NCI-H446 treated with DMSO at 0.1 percent for 48 hours (cell line): ENCODE results near the gene SNX9.
"Not testable (repeated sequence)": the region's sequence is repeated elsewhere in the genome, so short reads cannot be mapped to it uniquely, and the experiment has no call there.

Experiments
- DNase-seq: peaks from one replicate; lab custom pipeline; 2025; lab: John Stamatoyannopoulos, UW

The SNX9 gene

GRCh38 chr6:157887892-157888291, 64.8 kb downstream of the SNX9 start:
- DNase-seq, result no peak

DNA sequence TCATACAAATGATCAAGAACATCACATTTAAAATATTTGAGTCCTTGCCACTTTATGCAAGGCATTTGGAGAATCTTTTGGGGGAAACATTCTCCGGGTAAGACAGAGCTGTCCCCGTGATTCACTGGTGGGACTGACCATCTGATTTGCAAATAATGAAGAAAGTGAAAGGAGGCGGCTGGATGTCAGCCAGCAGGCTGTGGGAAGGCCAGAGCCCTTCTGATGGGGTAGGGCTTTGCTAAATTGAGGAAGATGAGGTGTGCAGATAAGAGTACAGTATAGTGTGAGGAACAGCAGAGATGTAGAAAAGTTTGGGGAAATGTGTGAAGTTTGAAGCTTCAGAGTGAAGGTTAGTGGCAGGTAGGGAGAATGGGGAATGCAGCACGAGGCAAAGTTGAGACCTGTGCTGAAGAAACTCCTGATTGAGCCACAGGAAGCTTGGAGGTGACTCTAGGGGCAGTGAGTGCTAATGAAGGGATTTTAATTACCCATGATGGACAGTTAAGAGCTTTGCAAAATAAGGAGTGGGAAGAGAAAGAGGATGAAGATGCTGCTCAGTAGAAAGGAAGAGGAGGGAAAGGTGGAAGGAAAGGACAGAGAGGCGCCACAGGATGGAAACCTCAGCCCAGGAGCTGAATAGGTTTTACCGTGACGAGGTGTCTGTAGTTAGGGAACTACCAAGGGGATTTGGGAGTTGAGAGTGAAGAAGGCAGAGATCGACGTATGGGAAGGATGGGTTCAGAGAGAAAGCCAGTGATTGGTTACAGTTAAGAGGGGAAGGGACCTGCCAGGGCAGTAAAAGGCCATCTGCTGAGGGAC, 68.7 kb downstream of the SNX9 start:
- DNase-seq, result no peak

GRCh38 chr6:157892363-157892877, 69.4 kb downstream of the SNX9 start:
- no peak for DNase-seq

DNA sequence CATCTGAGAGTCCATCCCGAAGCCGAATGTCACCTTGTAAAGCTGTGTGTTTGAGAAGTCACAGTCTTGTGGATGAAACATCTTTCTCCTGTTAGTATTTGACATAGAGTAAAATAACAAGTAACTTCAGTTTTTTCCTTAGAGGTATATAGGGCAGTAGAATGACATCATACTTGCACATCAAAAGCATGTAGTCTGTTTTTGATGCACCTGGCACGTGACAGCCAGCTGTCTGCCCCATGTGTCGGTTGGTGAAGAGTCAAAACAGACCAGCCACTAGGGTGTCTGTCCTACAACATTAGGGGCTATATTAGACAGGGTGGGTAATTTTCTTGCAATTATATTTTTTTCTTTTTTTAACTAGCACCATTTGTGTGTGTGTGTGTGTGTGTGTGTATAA, 70.2 kb downstream of the SNX9 start:
- DNase-seq, result no peak

- DNase-seq, result no peak
Measured at GRCh38 chr6:157895585-157895984, 72.5 kb downstream of the SNX9 start.

DNA sequence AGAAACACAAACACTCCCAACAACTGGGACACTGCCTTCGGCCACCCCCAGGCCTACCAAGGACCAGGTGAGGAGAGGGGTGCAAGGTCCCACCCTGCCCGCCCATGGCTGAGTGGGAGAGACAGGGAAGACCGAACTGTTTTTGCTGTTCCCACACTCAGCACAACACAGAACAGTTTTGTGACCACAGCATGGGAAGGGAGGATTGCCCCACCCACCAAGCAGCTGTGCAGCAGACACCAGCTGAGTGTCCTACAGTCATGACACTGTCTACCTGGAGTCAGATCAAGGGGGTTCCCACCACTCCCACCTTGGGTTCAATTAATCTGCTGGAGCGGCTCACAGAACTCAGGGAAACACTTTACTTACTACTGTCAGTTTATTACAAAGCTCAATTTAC, 73.9 kb downstream of the SNX9 start:
- no peak for DNase-seq

- no peak for DNase-seq
Measured at GRCh38 chr6:157898169-157898568, 75.1 kb downstream of the SNX9 start.

GRCh38 chr6:157898640-157899039, 75.6 kb downstream of the SNX9 start:
- no peak for DNase-seq

- DNase-seq, result not testable (repeated sequence)
Measured at GRCh38 chr6:157900262-157900661, 77.2 kb downstream of the SNX9 start.

- DNase-seq, result not testable (repeated sequence)
Measured at GRCh38 chr6:157900751-157901150, 77.7 kb downstream of the SNX9 start.

DNA sequence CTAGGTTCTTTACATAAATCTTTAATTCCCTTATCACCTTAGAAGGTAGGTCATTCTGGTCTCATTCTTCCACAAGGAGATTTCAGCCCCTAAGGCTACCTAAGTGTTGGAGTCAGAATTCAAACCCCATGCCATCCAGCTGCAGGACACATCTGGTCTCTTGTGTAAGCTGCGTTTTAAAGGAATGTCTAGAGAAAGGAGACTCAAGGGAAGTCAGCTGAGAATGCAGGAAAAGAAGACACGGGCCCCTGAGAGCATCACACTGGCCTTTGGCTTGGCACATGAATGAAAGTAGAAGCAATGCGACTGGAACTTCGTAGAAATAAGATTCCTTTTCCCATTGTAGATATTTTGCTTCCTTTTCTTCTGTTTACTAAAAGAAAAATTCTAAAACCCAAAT, 82.0 kb downstream of the SNX9 start:
- DNase-seq, result no peak

DNA sequence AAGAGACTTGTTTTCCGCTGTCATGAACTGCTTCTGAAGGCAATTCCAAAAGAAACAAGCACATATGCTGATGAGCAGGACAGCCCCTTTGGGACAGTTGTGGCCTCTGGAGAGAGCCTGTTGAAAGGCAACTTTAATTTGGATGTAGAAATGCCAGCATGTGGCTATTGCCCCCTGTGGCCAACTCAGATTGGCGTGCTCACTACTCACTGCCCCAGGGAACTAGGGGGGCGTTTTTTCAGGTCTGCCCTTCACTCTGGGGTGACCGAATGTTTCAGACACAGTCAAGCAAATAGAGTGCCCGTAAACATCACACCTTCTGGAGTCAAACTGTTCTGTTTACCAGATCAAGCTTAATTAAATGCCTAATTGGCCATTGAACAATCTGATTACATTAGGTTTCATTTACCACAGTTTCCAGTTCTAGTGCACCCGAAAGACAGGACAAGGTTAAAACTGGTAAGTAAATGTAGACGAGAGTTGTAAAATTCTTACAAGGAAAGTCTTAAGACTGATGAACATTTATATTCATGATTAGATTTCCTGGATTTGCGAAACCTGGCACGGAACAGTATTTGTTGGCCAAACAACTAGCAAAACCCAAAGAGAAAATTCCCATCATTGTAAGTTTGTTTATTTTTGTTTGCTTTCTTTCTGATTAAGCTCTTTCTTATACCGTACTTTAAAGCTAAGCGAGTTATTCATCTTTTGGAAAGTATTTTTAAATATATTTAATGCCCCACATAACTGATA, 82.7 kb downstream of the SNX9 start:
- DNase-seq, result no peak

GRCh38 chr6:157906537-157907061, 83.6 kb downstream of the SNX9 start:
- no peak for DNase-seq

DNA sequence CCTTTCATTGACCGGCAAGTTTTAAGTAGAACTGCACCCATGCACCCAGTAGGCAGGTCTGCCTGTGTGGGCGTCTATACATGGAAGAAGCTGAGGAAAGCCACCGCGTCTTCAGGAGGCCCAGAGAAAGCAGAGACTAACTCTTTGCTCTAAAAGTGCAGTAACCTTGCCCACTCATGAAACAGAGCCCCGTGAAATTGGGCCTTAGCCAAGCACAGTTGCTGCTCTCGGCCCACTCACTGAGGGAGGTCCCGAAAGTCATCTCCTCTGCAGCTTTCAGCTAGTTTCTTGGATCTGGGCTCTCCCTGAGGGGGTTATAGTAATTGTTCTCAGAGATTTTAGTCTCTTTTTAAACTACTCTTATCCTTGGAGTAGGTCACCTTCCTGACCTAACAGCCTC, 84.6 kb downstream of the SNX9 start:
- no peak for DNase-seq

GRCh38 chr6:157908369-157909281, 85.6 kb downstream of the SNX9 start:
- DNase-seq, result no peak

DNA sequence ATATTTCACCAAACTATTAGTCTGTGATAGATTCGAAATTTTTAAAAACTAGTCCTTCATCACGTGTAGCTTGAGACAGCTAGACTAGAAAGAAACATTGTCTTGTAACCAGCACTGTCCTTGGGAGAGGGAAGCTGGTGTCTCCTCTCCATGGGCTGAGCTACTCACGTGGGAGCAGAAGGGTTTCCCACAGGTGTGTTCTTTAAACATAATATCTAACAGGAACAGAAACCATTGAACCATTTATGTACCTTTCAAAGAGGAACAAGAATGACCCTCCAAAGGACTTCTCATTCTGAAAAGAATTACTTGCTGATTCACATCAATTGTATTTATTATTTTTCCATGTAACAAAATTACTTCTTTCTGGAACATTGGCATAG, 86.2 kb downstream of the SNX9 start:
- DNase-seq, result no peak

DNA sequence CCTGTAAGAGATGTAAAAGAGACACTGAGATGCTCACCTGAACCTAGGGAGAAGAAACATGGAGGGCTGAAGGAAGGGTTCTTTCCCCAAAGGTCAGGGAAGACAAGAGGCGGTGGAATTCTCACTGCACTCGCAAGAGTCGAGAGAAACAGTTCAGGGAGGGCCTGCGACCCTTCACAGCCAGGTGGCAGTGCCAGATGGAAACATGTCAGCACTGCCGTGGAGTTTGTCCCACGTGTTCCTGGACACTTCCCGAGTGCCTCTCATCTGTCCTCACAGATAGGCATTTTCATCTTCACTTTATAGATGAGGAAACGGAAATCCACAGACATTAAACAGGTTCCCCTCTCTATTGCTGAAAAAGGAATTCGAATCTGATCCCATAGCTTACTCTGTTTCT, 88.2 kb downstream of the SNX9 start:
- DNase-seq, result no peak

DNA sequence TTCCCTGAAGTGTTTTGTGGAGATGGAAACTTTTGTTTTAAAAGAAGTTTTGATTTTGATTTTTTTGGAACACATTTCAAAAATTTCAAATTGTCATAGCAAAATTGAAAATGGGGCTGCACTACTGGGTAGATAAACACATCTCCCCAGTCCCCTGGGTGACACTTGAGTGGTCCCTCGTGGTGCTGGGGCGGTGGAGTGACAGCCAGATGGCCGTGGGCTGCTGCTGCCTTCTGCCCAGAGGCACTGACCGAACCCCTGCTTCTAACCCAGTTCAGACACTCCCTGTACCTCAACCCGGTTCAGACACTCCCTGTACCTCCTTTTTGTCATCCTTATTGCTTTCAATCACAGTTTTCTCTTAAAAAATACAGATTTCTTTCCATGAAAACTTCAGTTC, 88.7 kb downstream of the SNX9 start:
- no peak for DNase-seq

DNA sequence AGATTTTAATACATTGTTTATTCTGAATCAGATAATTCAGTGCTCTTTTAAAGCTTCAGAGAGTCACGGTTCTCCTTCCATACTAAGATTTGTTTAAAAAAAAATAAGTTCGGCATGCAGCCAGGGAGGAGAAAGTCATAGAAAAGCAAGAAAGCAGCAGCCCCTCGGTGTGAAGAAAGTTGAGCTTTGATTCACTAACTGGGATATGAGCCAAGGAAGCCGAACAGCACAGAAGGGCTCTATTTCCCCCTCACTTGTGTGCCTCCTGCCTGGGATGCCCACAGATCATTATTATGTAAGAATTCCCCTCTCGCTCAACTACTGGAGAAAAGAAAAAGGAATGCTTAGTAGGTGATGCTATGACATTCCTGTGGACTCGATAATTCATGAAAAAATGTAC, 89.3 kb downstream of the SNX9 start:
- peak; percentile 32 for DNase-seq

- DNase-seq, result no peak
Measured at GRCh38 chr6:157921685-157922367, 98.8 kb downstream of the SNX9 start.

DNA sequence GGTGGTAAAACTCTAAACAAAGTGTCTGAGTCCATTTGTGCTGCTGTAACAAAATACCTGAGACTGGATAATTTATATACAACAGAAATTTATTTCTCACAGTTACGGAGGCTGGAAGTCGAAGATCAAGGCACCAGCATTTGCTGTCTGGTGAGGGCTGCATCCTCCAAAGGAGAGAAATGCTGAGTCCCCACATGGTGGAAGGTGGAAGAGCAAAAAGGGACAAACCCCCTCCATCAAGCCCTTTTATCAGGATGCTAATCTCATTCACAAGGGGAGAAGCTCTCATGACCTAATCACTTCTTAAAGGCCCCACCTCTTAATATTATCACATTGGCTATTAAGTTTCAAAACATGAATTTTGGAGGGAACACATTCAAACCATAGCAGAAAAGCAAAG, 102.7 kb downstream of the SNX9 start:
- DNase-seq, result no peak
